Measurements from ENCODE around the gene CD300C.
"Not testable (repeated sequence)": the region's sequence is repeated elsewhere in the genome, so short reads cannot be mapped to it uniquely, and the experiment has no call there.

Gene CD300C

GRCh38 chr17:74578979-74579378 is 33.1 kb upstream of the CD300C start:
- TF ChIP-seq, protein P1, sequence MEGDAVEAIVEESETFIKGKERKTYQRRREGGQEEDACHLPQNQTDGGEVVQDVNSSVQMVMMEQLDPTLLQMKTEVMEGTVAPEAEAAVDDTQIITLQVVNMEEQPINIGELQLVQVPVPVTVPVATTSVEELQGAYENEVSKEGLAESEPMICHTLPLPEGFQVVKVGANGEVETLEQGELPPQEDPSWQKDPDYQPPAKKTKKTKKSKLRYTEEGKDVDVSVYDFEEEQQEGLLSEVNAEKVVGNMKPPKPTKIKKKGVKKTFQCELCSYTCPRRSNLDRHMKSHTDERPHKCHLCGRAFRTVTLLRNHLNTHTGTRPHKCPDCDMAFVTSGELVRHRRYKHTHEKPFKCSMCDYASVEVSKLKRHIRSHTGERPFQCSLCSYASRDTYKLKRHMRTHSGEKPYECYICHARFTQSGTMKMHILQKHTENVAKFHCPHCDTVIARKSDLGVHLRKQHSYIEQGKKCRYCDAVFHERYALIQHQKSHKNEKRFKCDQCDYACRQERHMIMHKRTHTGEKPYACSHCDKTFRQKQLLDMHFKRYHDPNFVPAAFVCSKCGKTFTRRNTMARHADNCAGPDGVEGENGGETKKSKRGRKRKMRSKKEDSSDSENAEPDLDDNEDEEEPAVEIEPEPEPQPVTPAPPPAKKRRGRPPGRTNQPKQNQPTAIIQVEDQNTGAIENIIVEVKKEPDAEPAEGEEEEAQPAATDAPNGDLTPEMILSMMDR (conservative IDR thresholded peaks at IDR 0.05), result no peak
- no peak for TF ChIP-seq ZFX (IDR thresholded peaks at IDR 0.05)
- H3K27ac ChIP-seq, result no peak overlapping the region

DNA sequence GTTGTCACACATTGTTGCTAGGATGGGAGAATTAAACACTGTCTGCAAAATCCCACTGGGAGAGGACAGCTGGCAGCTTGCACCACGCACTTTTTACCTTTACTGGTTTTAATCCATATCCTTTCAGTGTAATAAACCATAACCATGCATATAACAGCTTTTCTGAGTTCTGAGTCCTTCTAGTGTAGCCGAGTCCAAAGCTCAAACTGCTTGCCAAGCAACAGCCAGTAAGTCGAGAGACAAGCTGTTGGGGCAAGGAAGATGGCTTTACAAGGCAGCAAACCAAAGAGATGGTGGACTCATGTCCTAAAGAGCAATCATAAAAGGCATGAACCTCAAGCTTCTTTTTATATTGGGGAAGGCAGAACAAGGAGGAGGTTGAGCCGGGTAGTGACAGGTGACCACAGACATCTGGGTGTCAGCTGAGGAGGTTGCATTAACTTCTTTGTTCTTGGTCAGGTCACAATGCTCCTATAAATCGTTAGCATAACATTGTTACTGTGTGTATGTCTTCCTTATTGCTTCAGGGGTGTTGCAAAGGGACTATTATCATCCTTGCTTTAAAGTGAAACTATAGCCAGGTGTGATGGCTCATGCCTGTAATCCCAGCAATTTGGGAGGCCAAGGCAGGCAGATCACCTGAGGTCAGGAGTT is 28.7 kb upstream of the CD300C start:
- no peak for TF ChIP-seq ZFX (IDR thresholded peaks at IDR 0.05)
- TF ChIP-seq, protein P1 (conservative IDR thresholded peaks at IDR 0.05), result no peak
- H3K27ac ChIP-seq, result no peak overlapping the region

DNA sequence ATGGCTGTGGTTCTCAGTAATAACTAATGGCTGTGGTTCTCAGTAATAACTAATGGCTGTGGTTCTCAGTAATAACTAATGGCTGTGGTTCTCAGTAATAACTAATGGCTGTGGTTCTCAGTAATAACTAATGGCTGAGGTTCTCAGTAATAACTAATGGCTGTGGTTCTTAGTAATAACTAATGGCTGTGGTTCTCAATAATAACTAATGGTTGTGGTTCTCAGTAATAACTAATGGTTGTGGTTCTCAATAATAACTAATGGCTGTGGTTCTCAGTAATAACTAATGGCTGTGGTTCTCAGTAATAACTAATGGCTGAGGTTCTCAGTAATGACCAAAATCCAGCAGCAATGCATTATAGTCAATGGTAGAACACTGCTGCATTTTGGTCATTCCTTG is 27.7 kb upstream of the CD300C start:
- not testable (repeated sequence) for H3K27ac ChIP-seq

DNA sequence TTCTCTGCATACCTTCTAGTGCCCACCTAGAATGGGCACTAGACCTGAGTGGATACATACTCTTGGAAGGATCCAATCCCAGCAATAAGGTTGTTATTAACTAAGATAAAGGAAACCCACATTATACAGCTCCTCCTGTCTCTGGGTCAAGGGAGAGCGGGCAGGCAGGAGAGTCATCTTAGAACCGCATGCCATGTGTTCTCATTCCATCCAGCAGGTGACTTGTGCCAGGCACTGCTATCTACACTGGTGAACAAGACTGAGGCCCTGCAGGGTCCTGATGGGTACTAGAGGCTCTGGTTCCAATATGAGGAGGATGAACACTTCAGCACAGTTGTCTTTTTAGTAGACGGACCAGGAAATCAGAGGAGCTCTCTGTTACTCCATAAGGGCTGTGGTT is 27.3 kb upstream of the CD300C start:
- H3K27ac ChIP-seq, result no peak overlapping the region
- TF ChIP-seq ZFX (IDR thresholded peaks at IDR 0.05), result no peak
- TF ChIP-seq, protein P1 (conservative IDR thresholded peaks at IDR 0.05), result no peak

GRCh38 chr17:74571621-74572270 is 25.8 kb upstream of the CD300C start:
- H3K27ac ChIP-seq, result no peak overlapping the region
- no peak for TF ChIP-seq ZFX (IDR thresholded peaks at IDR 0.05)
- TF ChIP-seq, protein P1 (conservative IDR thresholded peaks at IDR 0.05), result no peak

DNA sequence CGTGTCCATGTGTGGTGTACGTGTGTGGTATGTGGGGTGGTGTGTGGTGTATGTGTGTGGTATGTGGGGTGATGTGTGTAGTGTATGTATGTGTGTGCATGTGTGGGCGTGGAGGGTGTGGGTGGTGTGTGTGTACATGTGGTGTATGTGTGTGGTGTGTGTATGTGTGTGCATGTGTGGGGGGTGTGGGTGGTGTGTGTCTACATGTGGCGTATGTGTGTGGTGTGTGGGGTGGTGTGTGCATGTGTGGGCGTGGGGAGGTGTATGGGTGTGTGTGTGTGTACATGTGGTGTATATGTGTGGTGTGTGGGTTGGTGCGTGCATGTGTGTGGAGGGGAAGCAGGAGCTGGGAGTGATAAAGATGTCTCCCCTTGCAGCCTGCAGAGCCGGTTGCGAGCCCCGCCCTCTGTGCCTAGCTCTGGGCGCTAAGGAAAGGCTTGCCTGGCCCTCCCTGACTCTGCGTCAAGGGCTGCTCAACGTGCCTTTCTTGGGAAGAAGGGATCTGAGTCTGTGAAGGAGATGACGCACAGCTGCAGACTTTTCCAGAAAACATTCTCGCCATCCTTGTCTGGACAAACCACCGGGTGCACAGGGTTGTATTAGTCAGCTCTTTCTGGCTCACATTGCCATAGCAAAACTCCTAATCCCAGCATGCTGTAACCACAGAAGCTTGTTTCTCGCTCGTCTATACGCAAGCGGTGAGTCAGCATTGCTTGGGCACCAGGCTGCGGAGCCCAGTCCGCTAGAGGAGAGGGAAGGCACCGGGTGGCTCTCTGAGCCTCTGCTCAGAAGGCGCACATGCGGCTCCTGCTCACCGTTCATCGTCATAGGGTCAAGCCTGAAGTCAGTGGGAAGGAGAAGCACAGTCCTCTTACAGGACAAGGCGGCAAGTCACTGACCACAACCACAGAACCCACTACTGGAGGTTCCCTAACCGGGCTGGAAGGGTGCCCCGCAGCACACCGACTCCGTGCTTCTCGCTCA is 23.4 kb upstream of the CD300C start:
- H3K27ac ChIP-seq, result no peak overlapping the region
- no peak for TF ChIP-seq ZFX (IDR thresholded peaks at IDR 0.05)
- TF ChIP-seq, protein P1 (conservative IDR thresholded peaks at IDR 0.05), result no peak

- no peak overlapping the region for H3K27ac ChIP-seq
- no peak for TF ChIP-seq ZFX (IDR thresholded peaks at IDR 0.05)
- TF ChIP-seq, protein P1 (conservative IDR thresholded peaks at IDR 0.05), result no peak
Observed at GRCh38 chr17:74568106-74568873, 22.4 kb upstream of the CD300C start.

Data from C4-2B (cell line).